GM18499 (cell line): ENCODE measurements around the gene NUDT3.
"Not testable (repeated sequence)": the region's sequence is repeated elsewhere in the genome, so short reads cannot be mapped to it uniquely, and the experiment has no call there.

Experiments used
- ATAC-seq: cut with Tn5 transposase; IDR thresholded peaks from one replicate; pipeline ENCODE4 v1.9.1; 2021; ENCODE audit warnings: moderate number of reproducible peaks; ENCODE audit not compliant: insufficient read depth, unreplicated experiment

NUDT3 gene

DNA sequence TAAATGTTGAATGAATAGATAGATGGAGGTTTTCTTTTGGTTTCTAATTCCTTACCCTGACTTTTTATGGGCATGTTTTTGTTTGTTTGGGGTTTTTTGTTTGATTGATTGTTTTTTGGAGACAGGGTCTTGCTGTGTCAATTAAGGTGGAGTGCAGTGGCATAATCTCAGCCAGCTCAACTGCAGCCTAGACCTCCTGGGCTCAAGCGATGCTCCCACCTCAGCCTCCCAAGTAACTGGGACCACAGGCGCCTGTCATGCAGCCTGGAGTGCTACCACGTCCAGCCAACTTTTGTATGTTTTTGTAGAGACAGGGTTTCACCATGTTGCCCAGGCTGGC, 1.5 kb upstream of the NUDT3 start:
- ATAC-seq = no peak

DNA sequence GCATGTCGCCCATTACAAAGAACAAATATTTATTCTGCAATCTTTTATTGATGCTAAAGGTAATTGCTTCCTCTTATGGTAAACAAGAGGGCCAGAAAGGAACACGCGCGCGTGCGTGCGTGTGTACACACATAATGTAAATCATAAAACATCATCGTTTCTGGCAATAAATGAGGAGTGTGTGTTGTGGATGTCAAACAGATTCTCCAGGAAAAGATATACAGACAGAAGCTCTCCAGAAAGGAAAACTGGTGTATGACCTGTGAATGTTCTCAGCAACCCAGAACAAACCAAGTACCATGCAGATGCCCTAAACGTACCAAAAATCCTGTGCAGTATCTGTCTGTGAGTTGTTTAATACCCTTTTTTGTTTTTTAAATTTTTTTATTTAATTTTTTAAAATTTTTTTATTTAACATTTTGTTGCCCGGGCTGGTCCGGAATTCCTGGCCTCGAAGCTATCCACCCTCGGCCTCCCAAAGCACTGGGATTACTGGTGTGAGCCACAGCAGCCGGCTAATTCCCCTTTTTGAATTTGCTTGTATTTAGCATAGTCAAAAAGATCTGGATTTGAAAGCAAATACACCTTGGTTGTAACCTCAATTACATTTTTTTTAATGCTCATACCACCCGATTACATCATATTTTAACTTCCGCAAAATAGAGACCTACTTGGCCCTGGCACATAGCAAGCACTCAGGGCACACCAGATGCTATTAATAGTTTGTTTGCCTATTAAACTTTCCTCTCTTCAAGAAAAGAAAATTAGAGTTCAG, 909 bp upstream of the NUDT3 start:
- no peak for ATAC-seq

DNA sequence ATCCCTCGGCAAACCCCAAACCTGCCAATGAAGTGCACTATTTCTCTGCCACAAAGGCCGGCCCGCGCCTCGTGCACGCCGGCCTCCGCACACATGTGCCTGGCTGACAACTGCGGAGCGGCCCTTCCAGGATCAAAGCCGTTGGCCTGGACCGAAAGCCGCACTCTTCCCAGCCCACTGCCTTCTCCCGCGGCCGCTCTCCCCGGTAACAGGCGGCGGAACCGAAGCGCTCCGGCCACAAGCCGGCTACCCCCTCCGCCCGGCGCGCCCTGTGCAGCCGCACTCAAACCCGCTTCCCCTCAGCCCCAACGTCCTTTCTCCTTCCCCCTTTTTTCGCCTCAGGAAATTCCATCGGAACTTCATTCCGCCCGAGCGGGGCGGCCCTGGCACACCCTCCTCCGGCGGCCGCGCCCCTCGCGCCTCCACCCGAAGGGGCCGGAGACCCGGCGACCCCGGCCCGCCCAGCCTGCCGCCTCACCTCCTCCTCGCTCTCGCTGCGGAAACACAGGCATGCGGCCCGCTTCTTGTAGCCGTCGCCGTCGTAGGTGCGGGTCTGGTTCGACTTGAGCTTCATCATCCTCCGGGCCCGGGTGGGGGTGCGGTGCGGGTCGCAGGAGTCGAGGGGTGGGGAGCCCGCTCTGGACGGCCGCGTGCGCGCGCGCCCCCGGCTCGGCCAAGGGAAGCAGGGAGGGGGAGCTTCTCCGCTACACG, 528 bp downstream of the NUDT3 start:
- no peak for ATAC-seq

DNA sequence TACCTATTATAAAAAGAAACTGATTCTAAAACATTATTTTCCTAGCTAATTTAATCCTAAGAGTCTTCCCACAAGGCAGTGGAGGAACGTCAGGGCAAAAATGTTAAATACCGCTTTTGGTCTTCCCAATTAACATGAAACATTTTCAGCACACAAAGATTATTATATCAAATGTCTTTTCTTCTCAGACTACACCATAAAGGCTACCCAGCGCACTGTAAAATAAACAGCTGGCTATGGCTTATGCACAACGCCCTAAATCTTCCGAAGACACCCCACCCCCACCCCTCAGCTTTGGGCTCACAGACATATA, 1.0 kb downstream of the NUDT3 start:
- ATAC-seq = no peak

DNA sequence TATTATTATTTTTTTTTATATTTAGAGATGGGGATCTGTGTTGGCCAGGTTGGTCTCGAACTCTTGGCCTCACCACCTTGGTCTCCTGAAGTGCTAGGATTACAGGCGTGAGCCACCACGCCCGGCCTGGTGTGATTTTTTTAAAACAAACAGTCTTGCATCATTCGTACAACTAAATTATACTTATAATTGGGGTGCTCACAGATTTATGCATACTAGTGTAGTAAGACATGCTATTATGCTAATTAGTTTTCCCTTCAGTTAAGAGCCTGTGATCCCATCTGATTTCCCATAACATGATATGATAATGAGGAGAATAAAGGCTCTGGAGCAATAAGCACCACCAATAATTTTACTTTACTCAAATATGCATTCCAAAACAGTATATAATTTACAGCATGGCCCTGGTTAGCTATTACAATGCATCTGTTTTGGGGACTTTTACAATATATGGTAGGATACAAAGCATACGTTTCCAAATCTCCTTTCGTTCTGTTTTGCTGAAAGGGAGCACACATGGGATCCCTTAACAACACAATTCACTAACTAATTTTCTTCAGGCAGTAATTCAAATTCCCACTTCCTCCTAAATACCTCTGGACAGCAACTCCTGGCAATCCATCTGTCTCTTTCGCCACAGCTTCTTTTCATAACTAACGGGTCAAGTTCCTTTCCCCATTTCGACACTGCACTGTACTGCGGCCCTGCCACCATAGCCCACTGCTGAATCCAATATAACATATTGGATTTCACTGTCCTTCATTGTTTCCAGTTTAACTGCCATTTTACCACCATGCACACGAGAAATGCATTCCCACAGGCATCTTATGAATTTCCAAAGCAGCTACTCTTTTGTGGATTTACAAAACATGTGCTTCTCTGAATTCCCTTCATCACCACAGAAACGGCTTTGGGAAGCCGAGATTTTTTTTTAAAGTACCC, 1.7 kb downstream of the NUDT3 start:
- no peak for ATAC-seq

DNA sequence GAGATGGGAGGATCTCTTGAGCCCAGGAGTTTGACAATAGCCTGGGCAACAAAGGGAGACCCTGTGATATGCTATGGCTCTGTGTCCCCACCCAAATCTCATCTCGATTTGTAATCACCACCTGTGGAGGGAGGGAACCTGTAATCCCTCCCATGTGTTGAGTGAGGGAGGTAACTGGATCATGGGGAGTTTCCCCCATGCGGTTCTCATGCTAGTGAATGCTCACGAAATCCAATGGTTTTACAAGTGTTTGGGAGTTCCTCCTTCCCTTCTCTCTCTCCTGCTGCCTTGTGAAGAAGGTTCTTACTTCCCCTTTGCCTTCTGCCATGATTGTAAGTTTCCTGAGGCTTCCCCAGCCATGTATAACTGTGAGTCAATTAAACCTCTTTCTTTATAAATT, 3.4 kb downstream of the NUDT3 start:
- ATAC-seq = no peak

DNA sequence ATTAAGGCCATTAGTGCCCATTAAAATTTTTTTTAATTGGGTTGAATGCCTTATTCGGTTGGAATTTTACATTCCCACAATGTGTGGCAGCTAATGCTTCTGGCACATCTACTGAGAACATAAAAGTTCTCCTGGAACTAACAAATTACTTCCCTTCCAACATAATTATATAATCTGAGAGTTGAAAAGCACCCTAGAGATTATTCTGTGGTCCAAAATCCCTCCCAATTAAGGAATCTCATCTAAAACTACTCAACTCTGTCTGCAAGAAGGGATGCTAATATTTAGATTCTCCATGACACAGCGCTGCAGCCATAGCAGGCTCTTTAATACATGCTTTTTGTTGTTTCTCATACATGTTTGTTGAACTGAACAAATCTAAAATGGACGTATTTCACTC, 4.0 kb downstream of the NUDT3 start:
- ATAC-seq = no peak

DNA sequence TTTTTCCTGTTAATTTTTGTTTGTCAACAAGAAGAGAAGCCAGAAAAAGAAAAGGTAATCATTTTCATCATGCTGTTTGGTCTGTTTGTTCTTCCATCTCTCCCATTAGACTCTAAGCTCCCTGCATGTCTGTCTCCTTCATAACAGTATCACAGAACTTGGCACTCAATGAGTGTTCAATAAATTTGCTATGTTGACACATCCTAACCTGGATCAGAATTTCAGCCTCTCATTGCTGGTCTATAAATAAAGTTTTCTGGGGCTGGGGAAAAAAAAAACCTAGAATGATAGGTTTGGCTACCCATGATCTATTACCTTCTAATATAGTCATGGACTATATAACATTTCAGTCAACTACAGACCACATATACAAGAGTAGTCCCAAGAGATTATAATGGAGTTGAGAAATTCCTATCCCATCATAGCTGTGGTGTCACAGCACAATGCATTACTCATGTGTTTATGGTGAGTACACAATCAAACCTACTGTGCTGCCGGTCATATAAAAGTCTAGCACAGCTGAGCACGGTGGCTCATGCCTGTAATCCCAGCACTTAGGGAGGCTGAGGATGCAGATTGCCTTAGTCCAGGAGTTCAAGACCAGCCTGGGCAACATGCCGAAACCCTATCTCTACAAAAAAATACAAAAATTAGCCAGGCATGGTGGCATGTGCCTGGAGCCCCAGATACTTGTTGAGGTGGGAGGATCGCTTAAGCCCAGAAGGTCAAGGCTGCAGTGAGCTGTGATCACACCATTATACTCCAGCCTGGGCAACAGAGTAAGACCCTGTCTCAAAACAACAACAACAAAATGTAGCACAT, 5.9 kb downstream of the NUDT3 start:
- no peak for ATAC-seq

DNA sequence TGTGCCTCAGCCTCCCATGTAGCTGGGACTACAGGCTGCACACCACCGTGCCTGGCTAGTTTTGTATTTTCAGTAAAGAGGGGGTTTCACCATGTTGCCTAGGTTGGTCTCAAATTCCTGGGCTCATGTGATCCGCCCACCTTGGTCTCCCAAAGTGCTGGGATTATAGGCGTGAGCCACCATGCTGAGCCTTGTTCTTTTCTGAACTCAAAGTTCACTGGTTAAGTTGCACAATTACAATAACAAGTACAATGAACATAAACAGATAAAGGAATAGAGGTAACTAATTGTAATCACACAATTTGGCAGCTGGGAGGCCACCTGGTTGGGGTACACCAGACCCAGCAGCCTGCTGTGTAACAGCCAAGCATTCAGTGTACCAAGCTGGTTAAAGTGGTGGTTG, 6.7 kb downstream of the NUDT3 start:
- no peak for ATAC-seq

DNA sequence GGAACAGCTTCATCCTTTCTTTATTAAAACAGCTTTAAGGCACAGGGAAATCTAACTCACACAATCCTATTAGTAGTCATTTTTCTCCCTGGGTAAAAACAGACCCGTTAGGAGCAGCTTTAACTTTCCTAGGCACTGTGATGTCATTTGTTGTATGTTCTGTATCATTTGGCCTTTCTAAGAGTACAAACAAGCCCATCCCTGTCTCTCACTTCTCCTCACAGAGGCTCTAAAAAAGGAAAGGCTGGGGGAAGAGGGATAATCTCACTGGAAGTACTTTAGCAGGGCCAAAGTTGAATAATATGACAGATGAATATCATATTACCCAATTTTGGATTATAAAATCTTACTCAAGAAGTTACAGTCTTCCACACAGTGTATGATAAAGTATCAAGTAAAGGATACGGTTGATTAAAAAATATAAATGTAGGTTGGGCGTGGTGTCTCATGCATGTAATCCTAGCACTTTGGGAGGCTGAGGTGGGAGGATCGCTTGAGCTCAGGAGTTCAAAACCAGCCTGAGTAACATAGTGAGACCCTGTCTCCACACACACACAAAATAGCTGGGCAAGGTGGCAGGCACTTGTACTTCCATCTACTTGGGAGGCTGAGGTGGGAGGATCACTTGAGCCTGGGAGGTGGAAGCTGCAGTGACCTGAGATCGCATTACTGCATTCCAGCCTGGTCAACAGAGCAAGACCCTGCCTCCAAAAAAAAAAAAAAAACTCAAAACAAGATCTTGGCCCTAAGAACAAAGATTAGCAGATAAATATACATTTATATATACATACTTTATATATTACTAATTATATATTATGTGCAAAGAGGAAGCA, 7.9 kb downstream of the NUDT3 start:
- ATAC-seq = no peak

DNA sequence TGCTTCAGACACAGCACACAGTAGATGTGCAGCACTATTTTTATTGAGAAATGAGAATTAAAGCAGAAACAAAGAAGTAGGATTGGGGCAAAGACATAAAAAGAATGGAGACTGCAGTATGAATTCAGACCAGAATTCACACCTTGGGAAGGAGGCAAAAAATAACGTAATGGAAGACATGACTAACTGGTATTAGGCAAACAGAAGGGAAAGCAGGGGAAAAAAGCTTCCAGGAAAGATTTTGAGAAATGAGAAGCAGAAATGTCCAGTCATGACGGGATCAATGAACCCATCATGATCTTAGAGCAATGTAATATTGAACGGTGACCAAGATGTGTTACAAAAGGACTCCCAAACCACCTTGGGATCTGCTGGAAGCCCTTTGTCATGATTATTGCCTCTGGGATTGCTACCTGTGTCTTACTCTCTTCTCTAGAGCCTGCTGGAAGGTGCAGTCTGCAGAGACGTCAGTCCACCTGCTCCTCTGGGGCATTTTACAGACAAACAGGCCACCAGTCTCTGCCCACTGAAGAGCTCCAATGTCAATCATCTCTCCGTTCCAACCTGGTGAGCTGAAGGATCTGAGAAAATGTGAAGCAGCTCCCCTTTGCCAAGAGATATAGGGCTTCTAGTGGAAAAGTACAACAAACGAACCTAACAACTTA, 8.7 kb downstream of the NUDT3 start:
- ATAC-seq = no peak

DNA sequence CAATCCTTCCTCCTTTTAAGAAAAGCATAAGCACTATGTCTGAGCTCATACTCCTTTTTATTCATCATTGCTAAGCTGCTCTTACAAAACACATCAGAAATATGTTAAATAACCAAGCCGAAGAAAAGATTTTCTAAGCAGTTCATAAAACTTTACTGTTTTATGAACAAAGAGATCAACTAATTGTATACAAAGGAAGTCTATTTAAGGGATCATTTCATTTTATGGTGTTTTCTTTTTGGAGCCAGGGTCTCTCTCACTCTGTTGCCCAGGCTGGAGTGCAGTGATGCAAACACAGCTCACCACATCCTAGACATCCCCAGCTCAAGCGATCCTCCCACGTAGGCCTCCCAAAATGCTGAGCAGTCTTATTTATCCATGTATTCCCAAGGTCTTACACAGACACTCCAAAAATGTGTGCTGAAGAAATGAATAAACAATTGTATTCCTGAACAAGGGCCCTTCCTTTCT, 9.3 kb downstream of the NUDT3 start:
- ATAC-seq = no peak

DNA sequence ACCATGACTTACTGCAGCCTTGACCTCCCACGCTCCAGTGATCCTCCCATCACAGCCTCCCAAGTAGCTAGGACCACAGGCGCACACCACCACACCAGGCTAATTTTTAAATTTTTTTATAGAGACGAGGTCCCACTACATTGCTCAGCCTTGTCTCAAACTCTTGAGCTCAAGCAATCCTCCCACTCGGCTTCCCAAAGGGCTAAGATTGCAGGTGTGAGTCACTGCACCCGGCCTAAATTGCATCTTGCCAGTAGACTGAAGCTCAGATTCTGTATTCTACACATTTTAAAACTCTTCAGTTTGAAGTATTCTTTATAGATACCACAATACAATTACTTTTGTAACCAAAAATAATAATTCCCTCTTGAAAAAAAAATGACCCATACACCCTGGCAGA, 11.4 kb downstream of the NUDT3 start:
- no peak for ATAC-seq

DNA sequence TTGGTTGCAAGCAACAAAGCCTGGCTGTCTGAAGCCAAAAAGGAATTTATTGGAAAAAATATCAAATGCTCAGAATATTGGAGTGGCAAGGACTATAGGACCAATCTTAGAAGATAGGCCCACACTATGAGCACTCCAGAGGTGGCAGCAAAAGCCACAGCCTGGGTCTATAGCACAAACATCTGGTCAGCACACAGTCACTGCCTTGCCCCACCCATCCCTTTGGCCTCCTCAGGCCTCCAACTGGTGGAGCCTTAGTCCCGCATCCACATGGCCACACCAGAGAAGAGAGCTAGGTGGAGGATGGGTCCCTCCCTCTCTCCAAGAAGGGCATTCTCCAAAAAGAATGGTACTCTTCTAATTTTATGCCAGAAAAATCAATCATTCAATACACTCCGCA, 14.0 kb downstream of the NUDT3 start:
- no peak for ATAC-seq

DNA sequence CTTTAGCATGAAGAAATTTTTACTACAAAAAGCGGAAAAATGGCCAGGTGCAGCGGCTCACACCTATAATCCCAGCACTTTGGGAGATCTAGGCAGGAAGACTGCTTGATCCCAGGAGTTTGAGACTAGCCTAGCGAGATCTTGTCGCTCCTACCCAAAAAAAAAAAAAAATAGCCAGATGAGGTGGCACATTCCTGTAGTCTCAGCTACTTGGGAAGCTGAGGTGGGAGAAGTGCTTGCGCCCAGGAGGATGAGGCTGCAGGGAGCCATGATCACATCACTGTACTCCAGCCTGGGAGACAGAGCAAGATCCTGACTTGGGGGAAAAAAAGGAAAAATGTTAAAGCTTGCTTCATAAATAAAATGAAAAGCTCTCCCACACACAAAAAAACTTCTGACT, 14.5 kb downstream of the NUDT3 start:
- no peak for ATAC-seq

DNA sequence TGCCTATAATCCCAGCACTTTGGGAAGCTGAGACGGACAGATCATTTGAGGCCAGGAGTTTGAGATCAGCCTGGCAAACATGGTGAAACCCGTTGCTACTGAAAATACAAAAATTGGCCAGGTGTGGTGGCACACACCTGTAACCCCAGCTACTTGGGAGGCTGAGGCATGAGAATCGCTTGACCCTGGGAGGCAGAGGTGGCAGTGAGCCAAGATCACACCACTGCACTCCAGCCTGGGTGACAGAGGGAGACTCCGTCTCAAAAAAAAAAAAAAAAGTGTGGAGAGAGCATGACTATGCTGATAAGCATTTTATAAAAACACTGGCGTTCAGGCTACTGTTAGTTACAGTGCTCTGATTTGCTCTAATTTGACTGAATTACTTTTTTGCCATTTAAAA, 14.9 kb downstream of the NUDT3 start:
- ATAC-seq = not testable (repeated sequence)

DNA sequence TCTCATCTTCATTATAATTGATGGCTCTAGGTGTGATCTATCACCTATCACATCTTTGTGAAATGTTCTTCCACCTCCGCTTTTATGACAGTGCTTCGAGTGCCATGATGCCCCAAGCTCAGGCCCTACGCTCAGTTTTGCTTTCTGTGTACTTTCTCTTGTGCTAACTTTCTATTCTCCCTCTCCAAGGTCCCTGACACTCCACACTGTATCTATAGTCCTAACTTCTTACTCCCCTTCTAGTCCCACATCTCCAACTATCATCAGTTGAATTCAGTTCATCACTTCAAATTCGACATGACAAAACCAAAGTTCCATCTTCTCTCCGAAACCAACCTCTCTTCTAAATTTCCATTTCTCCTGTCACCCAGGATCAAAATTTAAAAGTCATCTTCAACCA, 16.6 kb downstream of the NUDT3 start:
- ATAC-seq = no peak

DNA sequence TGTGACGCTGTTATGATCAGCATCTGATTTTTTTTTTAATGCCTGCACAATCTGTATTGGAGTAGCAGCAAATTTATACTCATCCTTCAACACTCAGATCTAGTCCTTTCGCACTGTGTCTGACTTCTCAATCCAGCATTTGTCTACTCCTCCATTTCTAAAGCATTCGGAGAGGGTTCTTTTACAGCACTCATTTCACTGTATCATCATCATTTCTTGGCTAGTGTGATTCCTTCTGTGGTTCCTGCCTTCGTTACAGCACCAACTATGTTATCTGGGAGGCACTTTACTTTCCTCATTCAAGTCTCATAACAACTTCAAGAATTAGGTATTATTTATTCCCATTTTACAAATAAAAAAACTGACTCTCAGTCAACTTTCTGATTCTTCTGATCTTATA, 18.0 kb downstream of the NUDT3 start:
- no peak for ATAC-seq

DNA sequence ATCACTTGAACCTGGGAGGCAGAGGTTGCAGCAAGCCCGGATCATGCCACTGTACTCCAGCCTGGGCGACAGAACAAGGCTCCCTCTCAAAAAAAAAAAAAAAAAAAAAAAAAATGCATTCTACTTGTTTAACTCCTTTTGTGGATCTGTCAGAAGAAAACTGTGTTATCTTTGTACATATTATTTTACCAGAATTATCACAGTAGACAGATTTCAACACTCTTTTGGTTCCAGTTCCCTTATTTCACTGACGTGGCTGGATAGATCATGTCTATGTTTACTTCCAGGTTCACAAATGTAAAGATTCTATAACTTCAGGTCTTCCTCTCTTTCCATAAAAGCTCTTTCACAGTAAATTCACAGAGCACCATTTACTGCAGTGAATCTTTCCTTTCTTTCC, 18.4 kb downstream of the NUDT3 start:
- no peak for ATAC-seq
